Measurements from ENCODE around the gene RPS6KL1.

The RPS6KL1 gene

DNA sequence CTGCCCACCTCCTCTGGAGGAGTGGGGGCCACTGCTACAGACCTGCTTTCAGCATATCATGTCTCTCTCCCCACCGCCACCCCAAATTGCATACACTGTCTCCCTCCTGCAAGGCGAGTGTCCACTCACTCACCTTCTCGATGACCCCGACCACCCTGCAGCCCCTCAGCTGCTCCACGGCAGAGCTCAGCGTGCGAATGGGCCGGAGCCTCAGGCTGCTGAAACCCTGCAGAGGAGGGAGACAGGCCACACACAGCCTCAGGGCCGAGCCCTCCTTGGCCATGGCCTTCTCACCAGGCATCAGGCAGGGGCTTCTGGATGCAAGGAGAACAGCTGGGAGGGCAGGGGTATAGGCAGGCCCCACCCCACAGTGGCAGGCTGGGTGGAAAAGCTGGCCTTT is 4.7 kb downstream of the RPS6KL1 start:
- intact Hi-C loops (cut with micrococcal nuclease) = no loop called here
- H3K27ac Mint-ChIP-seq = no peak overlapping the region
- H3K9me3 Mint-ChIP-seq = no peaks in the 10 kb centered on the region
- H3K36me3 Mint-ChIP-seq (ENCODE audit: low read depth) = no peaks in the 10 kb centered on the region
- H3K4me3 Mint-ChIP-seq = no peak overlapping the region
- H3K4me1 Mint-ChIP-seq (ENCODE audit: low read depth) = peaks cover 20% of the 10 kb centered on the region
- peaks cover 9% of the 10 kb centered on the region for H3K27me3 Mint-ChIP-seq

DNA sequence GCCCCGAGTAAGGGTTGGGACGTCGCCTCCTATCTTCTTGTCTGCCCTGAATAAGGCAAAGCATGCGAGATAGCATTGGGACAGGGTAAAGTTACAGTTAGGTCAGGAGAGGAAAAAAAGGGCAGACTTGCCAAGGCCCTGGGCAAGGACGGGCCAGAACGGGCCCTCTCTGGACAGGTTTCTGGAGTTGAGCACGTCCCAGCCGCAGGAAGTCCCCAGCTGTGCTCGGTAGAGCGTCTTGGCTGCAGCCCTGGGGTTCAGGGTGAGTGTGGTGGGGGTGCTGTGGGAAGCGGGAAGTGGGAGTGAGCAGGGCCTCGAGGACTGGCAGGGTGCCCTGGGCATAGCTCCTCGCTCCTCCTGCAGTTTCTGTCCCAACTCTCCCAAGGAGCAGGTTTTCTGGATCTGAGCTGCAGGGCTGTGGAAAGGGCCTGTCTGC is 5.4 kb downstream of the RPS6KL1 start:
- Mint-ChIP-seq H3K4me3 (no peak overlapping the region), H3K4me1 (ENCODE audit: low read depth) (peaks cover 20% of the 10 kb centered on the region), H3K9me3 (no peaks in the 10 kb centered on the region), H3K27me3 (peaks cover 6% of the 10 kb centered on the region), H3K27ac (no peak overlapping the region), H3K36me3 (ENCODE audit: low read depth) (no peaks in the 10 kb centered on the region)
- intact Hi-C loops (cut with micrococcal nuclease) = no loop called here

DNA sequence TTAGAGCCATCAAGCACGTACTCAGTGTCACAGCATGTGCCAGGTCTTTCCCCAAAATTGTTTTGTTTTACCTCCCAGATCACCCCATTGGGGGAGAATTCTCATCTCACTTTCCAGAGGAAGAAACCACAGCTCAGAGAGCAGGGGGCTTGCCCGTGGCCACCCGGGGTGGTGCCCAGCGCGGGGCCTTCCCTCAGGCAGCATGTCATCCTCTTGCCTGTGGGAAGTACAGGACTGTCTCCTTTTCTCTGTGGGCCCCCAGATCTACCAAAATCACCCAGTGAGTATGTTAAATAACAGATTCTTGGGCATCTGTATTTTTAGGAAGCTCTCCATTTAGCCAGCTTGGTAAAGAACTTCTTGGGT is 5.9 kb downstream of the RPS6KL1 start:
- no peak overlapping the region for H3K27ac Mint-ChIP-seq
- no peaks in the 10 kb centered on the region for H3K36me3 Mint-ChIP-seq (ENCODE audit: low read depth)
- intact Hi-C loops (cut with micrococcal nuclease) = no loop called here
- peaks cover 20% of the 10 kb centered on the region for H3K4me1 Mint-ChIP-seq (ENCODE audit: low read depth)
- H3K27me3 Mint-ChIP-seq = peaks cover 1% of the 10 kb centered on the region
- no peaks in the 10 kb centered on the region for H3K9me3 Mint-ChIP-seq
- H3K4me3 Mint-ChIP-seq = no peak overlapping the region

DNA sequence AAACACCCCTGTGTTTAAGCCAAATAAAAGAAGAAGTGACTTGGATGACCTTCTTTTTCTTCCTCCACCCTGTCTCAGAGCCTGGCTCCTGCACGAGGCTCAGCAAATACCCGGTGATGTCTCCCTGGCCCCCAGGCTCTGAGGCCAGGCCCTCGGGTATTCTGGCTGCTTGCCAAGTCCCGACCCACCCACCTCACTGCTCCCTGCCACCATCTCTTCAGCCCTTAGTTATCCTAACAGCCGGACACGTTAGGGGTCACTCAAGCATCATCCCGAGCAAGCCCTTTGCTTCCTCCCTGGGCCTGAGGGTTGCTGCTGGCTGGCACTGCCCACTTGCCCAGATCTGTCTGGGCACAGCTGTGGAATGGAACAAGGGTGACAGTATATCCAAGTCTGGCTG is 7.2 kb downstream of the RPS6KL1 start:
- no peaks in the 10 kb centered on the region for H3K36me3 Mint-ChIP-seq (ENCODE audit: low read depth)
- peaks cover 20% of the 10 kb centered on the region for H3K4me1 Mint-ChIP-seq (ENCODE audit: low read depth)
- H3K27me3 Mint-ChIP-seq = no peaks in the 10 kb centered on the region
- intact Hi-C loops (cut with micrococcal nuclease) = no loop called here
- H3K27ac Mint-ChIP-seq = no peak overlapping the region
- no peak overlapping the region for H3K4me3 Mint-ChIP-seq
- no peaks in the 10 kb centered on the region for H3K9me3 Mint-ChIP-seq

DNA sequence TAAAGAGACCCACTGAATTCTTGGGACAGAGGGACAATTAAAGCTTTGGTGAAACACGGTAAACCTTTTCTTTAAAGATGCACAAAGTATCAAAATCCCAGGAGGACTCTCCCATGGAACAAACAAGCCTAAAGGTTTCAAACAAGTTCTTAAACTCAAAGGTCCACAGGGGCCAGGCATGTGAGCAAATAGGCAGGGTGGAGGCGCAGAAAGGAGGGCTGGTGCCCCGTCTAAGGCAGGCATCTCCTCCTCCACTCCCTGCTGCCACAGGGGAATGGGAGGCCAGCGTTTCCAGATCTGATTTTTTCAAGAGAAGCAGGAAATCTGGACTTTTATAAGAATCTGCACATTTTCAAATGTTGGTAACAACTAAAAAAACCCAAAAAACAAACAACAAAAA is 7.6 kb downstream of the RPS6KL1 start:
- no peak overlapping the region for H3K27ac Mint-ChIP-seq
- H3K4me1 Mint-ChIP-seq (ENCODE audit: low read depth) = peaks cover 16% of the 10 kb centered on the region
- H3K36me3 Mint-ChIP-seq (ENCODE audit: low read depth) = no peaks in the 10 kb centered on the region
- intact Hi-C loops (cut with micrococcal nuclease) = no loop called here
- H3K27me3 Mint-ChIP-seq = no peaks in the 10 kb centered on the region
- no peaks in the 10 kb centered on the region for H3K9me3 Mint-ChIP-seq
- no peak overlapping the region for H3K4me3 Mint-ChIP-seq

DNA sequence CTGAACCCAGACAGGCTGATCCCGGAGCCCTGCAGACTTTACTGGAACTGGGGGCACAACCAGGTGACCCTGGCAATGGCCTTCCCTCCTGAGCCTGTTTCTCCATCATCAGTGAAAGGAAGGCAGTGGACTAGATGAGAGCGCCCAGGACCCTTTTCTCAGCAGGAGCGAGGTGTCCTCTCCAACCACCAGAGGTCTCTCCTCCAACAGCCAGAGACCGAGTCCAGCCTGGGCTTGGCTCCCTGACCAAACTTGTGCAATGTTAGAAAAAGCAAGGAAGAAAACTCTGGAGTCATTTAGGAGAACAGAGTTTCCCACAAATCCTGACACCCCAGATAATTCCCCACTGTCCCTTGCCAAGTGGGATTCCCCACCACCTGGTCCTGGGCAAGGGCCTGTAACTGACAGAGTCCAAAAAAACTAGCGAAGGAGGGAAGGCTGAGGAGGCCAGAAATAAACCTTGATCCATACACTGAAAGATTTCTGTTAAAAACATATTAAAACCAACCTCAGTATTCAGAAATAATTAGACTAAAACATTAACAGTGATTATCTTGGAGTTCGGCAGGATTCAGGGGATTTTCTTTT is 9.0 kb downstream of the RPS6KL1 start:
- no peak overlapping the region for H3K27ac Mint-ChIP-seq
- H3K9me3 Mint-ChIP-seq = no peaks in the 10 kb centered on the region
- no peaks in the 10 kb centered on the region for H3K36me3 Mint-ChIP-seq (ENCODE audit: low read depth)
- no peaks in the 10 kb centered on the region for H3K27me3 Mint-ChIP-seq
- no peak overlapping the region for H3K4me3 Mint-ChIP-seq
- intact Hi-C loops (cut with micrococcal nuclease) = loop anchor here (1.0 kb wide), 1 partner anchor 174 kb away; no protein-coding TSS in a partner anchor
- peaks cover 9% of the 10 kb centered on the region for H3K4me1 Mint-ChIP-seq (ENCODE audit: low read depth)

DNA sequence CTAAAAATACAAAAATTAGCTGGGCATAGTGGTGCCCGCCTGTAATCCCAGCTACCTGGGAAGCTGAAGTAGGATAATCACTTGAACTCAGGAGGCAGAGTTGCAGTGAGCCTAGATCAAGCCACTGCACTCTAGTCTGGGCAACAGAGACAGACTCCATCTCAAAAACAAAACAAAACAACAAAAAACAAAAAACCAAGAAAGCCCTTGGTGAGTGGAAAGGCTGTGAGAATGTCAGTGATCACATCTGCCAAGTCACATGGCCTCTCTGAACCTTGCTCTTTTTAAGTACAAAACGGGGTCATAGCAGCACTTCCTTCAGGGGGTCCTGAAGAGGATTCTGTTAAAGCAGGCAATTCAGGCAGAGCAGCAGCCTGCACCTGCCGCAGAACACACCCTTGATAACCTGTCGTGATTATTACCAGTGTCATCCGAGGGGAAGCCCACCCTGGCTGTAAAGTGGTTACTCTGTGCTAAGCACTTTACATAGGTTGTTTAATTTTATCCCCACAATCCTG is 9.6 kb downstream of the RPS6KL1 start:
- intact Hi-C loops (cut with micrococcal nuclease) = no loop called here
- H3K9me3 Mint-ChIP-seq = no peaks in the 10 kb centered on the region
- peaks cover 9% of the 10 kb centered on the region for H3K4me1 Mint-ChIP-seq (ENCODE audit: low read depth)

DNA sequence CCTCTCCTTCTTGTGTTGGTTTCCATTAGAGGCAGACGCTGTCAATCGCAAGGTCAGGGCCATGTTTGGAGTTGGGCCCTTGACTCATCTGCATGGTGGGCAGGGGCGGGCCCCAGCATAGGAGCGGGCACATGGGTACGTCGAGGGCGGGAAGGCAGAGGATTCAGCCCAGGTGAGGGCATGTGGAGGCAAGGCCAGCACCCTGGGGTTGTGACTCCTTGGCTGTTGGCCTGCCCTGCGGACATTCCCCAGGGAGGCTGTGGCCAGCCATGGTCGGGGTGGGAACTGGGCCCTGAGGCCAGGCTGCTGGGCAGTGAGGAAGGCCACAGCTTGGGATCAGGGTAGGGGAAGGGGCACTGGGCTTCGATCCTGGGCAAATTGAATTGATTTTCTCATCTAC is 10.3 kb downstream of the RPS6KL1 start:
- Mint-ChIP-seq H3K4me3 (no peak overlapping the region), H3K4me1 (ENCODE audit: low read depth) (peaks cover 8% of the 10 kb centered on the region), H3K36me3 (ENCODE audit: low read depth) (no peaks in the 10 kb centered on the region), H3K9me3 (no peaks in the 10 kb centered on the region), H3K27me3 (no peaks in the 10 kb centered on the region), H3K27ac (no peak overlapping the region)
- intact Hi-C loops (cut with micrococcal nuclease) = no loop called here

More for the DNA sequence above, 9.6 kb downstream of the RPS6KL1 start:
- Mint-ChIP-seq H3K4me3 (no peak overlapping the region), H3K36me3 (ENCODE audit: low read depth) (no peaks in the 10 kb centered on the region), H3K27ac (no peak overlapping the region), H3K27me3 (no peaks in the 10 kb centered on the region)

DNA sequence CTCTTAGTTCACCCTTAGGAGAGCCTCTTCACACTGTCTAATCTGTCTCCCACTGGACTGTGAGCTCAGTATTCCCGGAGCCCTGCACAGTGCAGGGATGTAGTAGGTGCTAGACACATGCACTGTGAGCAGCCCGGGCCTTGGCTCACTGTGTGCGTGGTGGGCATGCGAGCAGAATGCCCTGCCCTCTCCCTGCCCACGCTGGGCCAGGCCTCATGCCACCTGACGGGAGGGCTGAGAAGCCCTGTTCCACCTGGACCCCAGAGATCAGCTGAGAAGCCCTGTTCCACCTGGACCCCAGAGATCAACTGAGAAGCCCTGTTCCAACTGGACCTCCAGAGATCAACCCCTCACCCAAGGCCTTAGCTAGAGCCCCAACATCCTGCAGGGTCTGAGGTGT is 10.9 kb downstream of the RPS6KL1 start:
- intact Hi-C loops (cut with micrococcal nuclease) = no loop called here
- no peaks in the 10 kb centered on the region for H3K27me3 Mint-ChIP-seq
- peaks cover under 1% of the 10 kb centered on the region for H3K36me3 Mint-ChIP-seq (ENCODE audit: low read depth)
- no peak overlapping the region for H3K27ac Mint-ChIP-seq
- peaks cover 4% of the 10 kb centered on the region for H3K4me1 Mint-ChIP-seq (ENCODE audit: low read depth)
- no peak overlapping the region for H3K4me3 Mint-ChIP-seq
- no peaks in the 10 kb centered on the region for H3K9me3 Mint-ChIP-seq

DNA sequence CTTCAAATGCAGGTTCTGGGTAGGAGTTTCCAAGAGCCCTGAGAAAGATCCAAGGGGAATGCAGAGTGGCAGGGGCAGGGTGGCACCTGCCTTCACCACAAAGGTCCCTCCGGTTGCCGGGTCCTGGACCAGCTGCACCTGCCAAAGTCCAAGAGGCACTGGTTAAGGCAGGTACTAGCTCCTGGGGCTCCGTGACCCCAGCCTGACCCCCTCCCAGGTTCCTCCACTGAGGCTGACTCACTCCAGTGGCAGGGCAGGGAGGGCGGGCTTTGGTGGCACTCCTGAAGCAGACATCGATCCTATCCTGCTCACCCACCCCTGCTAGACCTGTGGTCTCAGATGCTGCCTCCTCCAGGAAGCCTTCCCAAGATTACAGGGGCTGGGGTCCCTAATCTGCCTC is 11.4 kb downstream of the RPS6KL1 start:
- peaks cover 5% of the 10 kb centered on the region for H3K36me3 Mint-ChIP-seq (ENCODE audit: low read depth)
- no peaks in the 10 kb centered on the region for H3K9me3 Mint-ChIP-seq
- peaks cover 4% of the 10 kb centered on the region for H3K4me1 Mint-ChIP-seq (ENCODE audit: low read depth)
- H3K27ac Mint-ChIP-seq = no peak overlapping the region
- H3K27me3 Mint-ChIP-seq = no peaks in the 10 kb centered on the region
- H3K4me3 Mint-ChIP-seq = no peak overlapping the region
- intact Hi-C loops (cut with micrococcal nuclease) = no loop called here

DNA sequence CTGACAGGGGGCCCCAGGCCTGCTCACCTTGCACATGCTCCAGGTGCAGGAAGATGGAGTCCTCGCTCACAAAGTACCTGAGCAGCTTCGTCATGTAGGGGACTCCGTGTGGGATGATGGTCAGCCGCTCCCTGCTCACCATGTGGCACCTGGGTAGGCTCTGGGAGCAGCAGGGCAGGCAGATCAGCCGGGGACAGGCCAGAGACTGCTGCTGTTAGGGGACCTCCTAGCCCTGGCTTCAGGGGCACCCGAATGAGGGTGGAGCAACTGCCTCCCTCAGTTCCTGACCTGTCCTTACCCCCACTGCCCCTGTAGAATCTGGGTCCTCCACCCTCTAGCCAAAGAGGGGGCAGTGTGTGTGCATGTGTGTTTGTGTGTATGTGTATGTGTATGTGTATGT is 11.8 kb downstream of the RPS6KL1 start:
- intact Hi-C loops (cut with micrococcal nuclease) = no loop called here
- Mint-ChIP-seq H3K4me1 (ENCODE audit: low read depth) (peaks cover 4% of the 10 kb centered on the region), H3K4me3 (no peak overlapping the region), H3K36me3 (ENCODE audit: low read depth) (peaks cover 9% of the 10 kb centered on the region), H3K27me3 (no peaks in the 10 kb centered on the region), H3K27ac (no peak overlapping the region), H3K9me3 (no peaks in the 10 kb centered on the region)

DNA sequence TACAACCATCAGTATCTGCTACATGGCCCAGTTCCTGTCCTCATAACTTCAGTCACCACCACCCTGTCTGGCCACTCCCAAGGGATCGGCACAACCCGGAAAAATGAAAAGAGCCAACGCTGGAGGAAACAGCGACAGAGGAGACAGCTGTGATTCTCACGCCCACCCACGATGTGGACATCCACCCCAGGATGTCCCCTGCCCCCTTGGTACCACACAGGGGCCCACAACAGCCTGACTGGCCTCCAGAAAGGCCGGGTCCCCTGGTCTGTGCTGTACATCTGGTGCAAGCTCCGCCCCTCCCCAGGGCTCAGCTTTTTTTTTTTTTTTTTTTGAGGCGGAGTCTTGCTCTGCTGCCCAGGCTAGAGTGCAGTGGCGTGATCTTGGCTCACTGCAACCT is 12.5 kb downstream of the RPS6KL1 start:
- H3K36me3 Mint-ChIP-seq (ENCODE audit: low read depth) = peaks cover 13% of the 10 kb centered on the region

DNA sequence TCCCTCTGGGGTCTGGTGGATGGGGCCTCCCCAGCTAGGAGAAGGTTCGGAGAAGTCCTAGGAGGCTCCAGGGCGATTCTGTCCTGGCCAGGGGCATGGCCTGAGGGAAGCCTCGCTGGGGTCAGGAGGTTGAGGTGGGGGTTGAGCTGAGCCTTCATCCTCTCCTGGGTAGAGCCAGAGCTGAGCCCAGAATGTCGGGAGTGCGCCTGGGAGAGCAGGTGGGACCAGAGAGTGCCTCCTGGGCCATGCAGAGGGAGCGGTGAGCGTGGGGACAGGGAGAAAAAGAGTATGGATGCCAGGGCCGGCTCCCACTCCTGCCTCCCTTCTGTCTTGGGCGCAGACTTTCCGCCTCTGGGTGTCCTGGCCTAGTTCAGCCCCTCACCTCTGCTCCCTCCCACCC is 13.1 kb downstream of the RPS6KL1 start:
- no peak overlapping the region for H3K27ac Mint-ChIP-seq
- no peak overlapping the region for H3K4me3 Mint-ChIP-seq
- H3K36me3 Mint-ChIP-seq (ENCODE audit: low read depth) = peaks cover 20% of the 10 kb centered on the region
- H3K9me3 Mint-ChIP-seq = no peaks in the 10 kb centered on the region
- intact Hi-C loops (cut with micrococcal nuclease) = no loop called here
- H3K4me1 Mint-ChIP-seq (ENCODE audit: low read depth) = peaks cover 10% of the 10 kb centered on the region
- no peaks in the 10 kb centered on the region for H3K27me3 Mint-ChIP-seq

More for the DNA sequence above, 12.5 kb downstream of the RPS6KL1 start:
- Mint-ChIP-seq H3K4me1 (ENCODE audit: low read depth) (peaks cover 6% of the 10 kb centered on the region), H3K27me3 (no peaks in the 10 kb centered on the region), H3K27ac (no peak overlapping the region), H3K4me3 (no peak overlapping the region), H3K9me3 (no peaks in the 10 kb centered on the region)
- intact Hi-C loops (cut with micrococcal nuclease) = no loop called here

DNA sequence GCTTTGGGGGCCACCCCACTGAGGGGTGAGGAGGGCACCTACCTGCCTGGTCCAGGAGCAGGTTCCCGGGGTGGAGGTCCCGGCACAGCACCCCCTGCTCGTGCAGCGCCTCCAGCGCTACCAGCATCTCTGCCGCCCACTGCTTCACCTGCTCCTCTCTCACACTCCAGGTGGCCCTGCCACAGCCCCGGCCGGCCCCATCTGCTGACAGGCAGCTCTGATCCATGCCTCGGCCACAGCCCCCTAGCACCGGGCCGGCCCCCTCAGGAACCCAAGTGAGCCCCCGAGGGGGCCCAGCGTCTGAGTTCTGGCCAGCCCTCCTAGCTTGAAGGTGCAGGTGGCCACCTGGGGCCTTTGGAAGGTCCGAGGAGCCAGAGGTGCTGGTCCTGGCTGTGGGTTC is 13.6 kb downstream of the RPS6KL1 start:
- peaks cover 10% of the 10 kb centered on the region for H3K4me1 Mint-ChIP-seq (ENCODE audit: low read depth)
- H3K4me3 Mint-ChIP-seq = no peak overlapping the region
- H3K9me3 Mint-ChIP-seq = no peaks in the 10 kb centered on the region
- peaks cover 24% of the 10 kb centered on the region for H3K36me3 Mint-ChIP-seq (ENCODE audit: low read depth)
- intact Hi-C loops (cut with micrococcal nuclease) = no loop called here
- H3K27ac Mint-ChIP-seq = no peak overlapping the region
- H3K27me3 Mint-ChIP-seq = no peaks in the 10 kb centered on the region

DNA sequence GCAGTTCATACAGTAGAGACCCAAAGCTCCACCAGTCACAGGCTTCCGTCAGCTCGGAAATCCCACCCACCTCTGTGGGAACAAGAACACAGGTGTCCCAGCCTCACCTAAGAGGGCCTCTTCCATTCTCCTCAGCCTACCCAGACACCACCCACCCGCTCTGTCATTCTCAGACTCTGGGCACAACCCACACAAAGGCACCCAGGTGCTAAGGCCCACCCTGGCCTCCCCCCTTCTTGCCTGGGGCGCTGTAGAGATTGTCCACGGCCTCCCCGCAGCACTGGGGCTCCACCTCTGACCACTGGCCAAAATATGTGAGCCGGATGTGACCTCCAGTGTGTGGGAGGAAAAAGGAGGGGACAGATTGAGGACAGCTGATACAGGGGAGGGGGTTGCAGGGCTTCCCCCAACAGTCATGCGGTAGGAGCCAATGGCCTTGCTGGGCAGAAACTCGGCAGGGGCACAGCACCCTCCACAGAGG is 14.2 kb downstream of the RPS6KL1 start:
- Mint-ChIP-seq H3K27ac (no peak overlapping the region), H3K27me3 (no peaks in the 10 kb centered on the region), H3K4me1 (ENCODE audit: low read depth) (peaks cover 6% of the 10 kb centered on the region), H3K36me3 (ENCODE audit: low read depth) (peaks cover 30% of the 10 kb centered on the region), H3K9me3 (no peaks in the 10 kb centered on the region), H3K4me3 (no peak overlapping the region)
- intact Hi-C loops (cut with micrococcal nuclease) = no loop called here
